ENCODE results near the gene MYO1F.

DNA sequence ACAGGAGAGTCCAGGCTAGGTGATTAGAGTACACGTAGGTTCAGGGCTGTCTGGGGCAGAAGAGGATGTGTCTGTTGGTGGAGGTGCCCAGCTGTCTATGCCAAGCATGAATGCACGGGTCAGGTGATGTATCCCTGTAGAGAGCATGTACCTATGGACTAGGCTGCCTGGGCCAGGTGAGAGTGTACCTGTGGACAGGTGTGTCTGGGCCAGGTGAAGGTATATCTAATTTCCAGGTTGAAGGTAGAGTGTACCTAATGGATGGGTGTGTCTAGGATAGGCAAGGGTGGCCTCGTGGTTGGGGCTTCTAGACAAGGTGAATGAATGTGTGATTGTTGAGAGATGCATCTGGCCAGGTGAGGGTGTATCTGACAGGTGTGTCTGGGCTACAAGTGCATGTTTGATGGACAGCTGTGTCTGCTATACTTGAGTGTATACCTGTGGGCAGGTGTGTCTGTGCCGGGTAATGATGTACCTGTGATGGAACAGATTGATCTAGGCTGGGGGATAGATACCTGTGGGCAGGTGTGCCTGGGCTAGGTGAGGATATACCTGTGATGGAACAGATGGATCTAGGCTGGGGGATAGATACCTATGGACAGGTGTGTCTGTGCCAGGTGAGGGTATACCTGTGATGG is 47.8 kb downstream of the MYO1F start:
- TF ChIP-seq POLR2AphosphoS5 (IDR thresholded peaks at IDR 0.05) (no peak), CTCF (IDR thresholded peaks at IDR 0.05) (no peak), POLR2A (IDR thresholded peaks at IDR 0.05) (no peak)
